ENCODE results near the gene DAPK1. TPM values are rescaled to one million over a fixed set of nuclear protein-coding genes. Genes with fewer than 3 reads are reported as not detected.
"Not testable (repeated sequence)": the region's sequence is repeated elsewhere in the genome, so short reads cannot be mapped to it uniquely, and the experiment has no call there.

Gene DAPK1
- polyA plus RNA-seq, 1 donor: 20.6 TPM

- DNase-seq (ENCODE audit: low read depth): no peak
Observed at GRCh38 chr9:87543251-87543650, 45.6 kb downstream of the DAPK1 start.

GRCh38 chr9:87545858-87546257 lies 48.2 kb downstream of the DAPK1 start:
- no peak for DNase-seq (ENCODE audit: low read depth)

- no peak for DNase-seq (ENCODE audit: low read depth)
Observed at GRCh38 chr9:87546704-87547103, 49.0 kb downstream of the DAPK1 start.

- no peak for DNase-seq (ENCODE audit: low read depth)
Observed at GRCh38 chr9:87547671-87548081, 50.0 kb downstream of the DAPK1 start.

GRCh38 chr9:87548159-87548558 lies 50.5 kb downstream of the DAPK1 start:
- no peak for DNase-seq (ENCODE audit: low read depth)

GRCh38 chr9:87549088-87549487 lies 51.4 kb downstream of the DAPK1 start:
- not testable (repeated sequence) for DNase-seq (ENCODE audit: low read depth)

- no peak for DNase-seq (ENCODE audit: low read depth)
Observed at GRCh38 chr9:87549791-87550190, 52.1 kb downstream of the DAPK1 start.

GRCh38 chr9:87550253-87550954 lies 52.7 kb downstream of the DAPK1 start:
- DNase-seq (ENCODE audit: low read depth): no peak

- DNase-seq (ENCODE audit: low read depth): no peak
Observed at GRCh38 chr9:87551772-87552217, 54.1 kb downstream of the DAPK1 start.

- DNase-seq (ENCODE audit: low read depth): no peak
Observed at GRCh38 chr9:87554171-87554910, 56.7 kb downstream of the DAPK1 start.

GRCh38 chr9:87554976-87555375 lies 57.3 kb downstream of the DAPK1 start:
- no peak for DNase-seq (ENCODE audit: low read depth)

- DNase-seq (ENCODE audit: low read depth): no peak
Observed at GRCh38 chr9:87556039-87556438, 58.4 kb downstream of the DAPK1 start.

GRCh38 chr9:87556821-87557220 lies 59.2 kb downstream of the DAPK1 start:
- no peak for DNase-seq (ENCODE audit: low read depth)

- DNase-seq (ENCODE audit: low read depth): no peak
Observed at GRCh38 chr9:87557996-87558395, 60.3 kb downstream of the DAPK1 start.

- no peak for DNase-seq (ENCODE audit: low read depth)
Observed at GRCh38 chr9:87558606-87559190, 61.0 kb downstream of the DAPK1 start.

GRCh38 chr9:87562062-87562461 lies 64.4 kb downstream of the DAPK1 start:
- no peak for DNase-seq (ENCODE audit: low read depth)

- no peak for DNase-seq (ENCODE audit: low read depth)
Observed at GRCh38 chr9:87562530-87563170, 65.0 kb downstream of the DAPK1 start.

- DNase-seq (ENCODE audit: low read depth): no peak
Observed at GRCh38 chr9:87564111-87564510, 66.4 kb downstream of the DAPK1 start.

GRCh38 chr9:87564791-87565241 lies 67.1 kb downstream of the DAPK1 start:
- no peak for DNase-seq (ENCODE audit: low read depth)

GRCh38 chr9:87567001-87567400 lies 69.3 kb downstream of the DAPK1 start:
- DNase-seq (ENCODE audit: low read depth): no peak

GRCh38 chr9:87567571-87567970 lies 69.9 kb downstream of the DAPK1 start:
- no peak for DNase-seq (ENCODE audit: low read depth)

- no peak for DNase-seq (ENCODE audit: low read depth)
Observed at GRCh38 chr9:87567983-87568382, 70.3 kb downstream of the DAPK1 start.
